K562 (cell line): ENCODE data around the gene KRTAP19-3. TPM values are rescaled to one million over a fixed set of nuclear protein-coding genes. Genes with fewer than 3 reads are reported as not detected.

Experiments used
- ATAC-seq: fragments of 200-7000 bp; cut with Tn5 transposase; 3 replicates; pipeline ENCODE4 v1.9.1; 2020; ENCODE audit warnings: moderate library complexity
- BruUV-seq: library from RNA; stranded (reverse); fragments of 400-500 nt; replicated peaks from 2 replicates; lab custom pipeline; 2021; lab: Mats Ljungman, UMichigan
- CTCF ChIA-PET: fragments of 300-600 bp; formaldehyde crosslinking; extraction: SDS; loops from one replicate; lab custom pipeline; 2021; ENCODE audit warnings: low intra/inter-chr PET ratio; lab: Yijun Ruan, JAX
- POLR2A ChIA-PET: fragments of 300-600, 350-650 bp; sonication (Branson Sonifier 250); formaldehyde crosslinking; extraction: SDS; loops from one replicate; lab custom pipeline; 2021; ENCODE audit warnings: antibody characterized with exemption, inconsistent platforms; lab: Yijun Ruan, JAX
- DNase-seq, 4 experiments: peaks; one replicate each; pipeline versions ENCODE4 v3.0.0 to v3.0.0-alpha.2; 2011 to 2018; ENCODE audit warnings: low spot score in 3 of 4, mixed read lengths in 3 of 4; ENCODE audit errors: extremely low read depth in 1 of 4
- FAIRE-seq: peaks from 2 replicates; lab custom pipeline; 2011; peaks lifted over from hg19 to GRCh38; lab: Jason Lieb, UNC
- H2AFZ ChIP-seq: 2 replicates; pipeline ENCODE4 v1.6.0; 2011; ENCODE audit warnings: low read depth, low read length, control low read depth, inconsistent platforms
- H3K27ac ChIP-seq: fragments of 200-600 bp; 3 replicates; pipeline ENCODE4 v1.8.0; 2011; ENCODE audit warnings: low read depth, mild to moderate bottlenecking, control low read depth, inconsistent platforms, low read length, moderate library complexity, mixed read lengths; ENCODE audit errors: extremely low read depth
- H3K27me3 ChIP-seq, 2 experiments: fragments of 300-600 bp in 1 of 2; 2 replicates in 1 of 2; 3 replicates in 1 of 2; pipeline versions ENCODE4 v1.6.0 to v1.8.0; 2011; ENCODE audit warnings: inconsistent platforms in 2 of 2, low read length in 2 of 2, mild to moderate bottlenecking in 1 of 2, mixed read lengths in 1 of 2, moderate library complexity in 1 of 2; ENCODE audit not compliant: control insufficient read depth in 2 of 2, insufficient read depth in 2 of 2
- H3K36me3 ChIP-seq: fragments of 300-600 bp; 3 replicates; pipeline ENCODE4 v1.8.0; 2011; ENCODE audit warnings: mild to moderate bottlenecking, low read length, inconsistent platforms; ENCODE audit not compliant: control insufficient read depth, insufficient read depth
- H3K4me1 ChIP-seq, 2 experiments: fragments of 200-600 bp in 1 of 2; replicated peaks in 1 of 2; 2 replicates in 1 of 2; 3 replicates in 1 of 2; pipeline versions ENCODE4 v1.5.1 to v1.8.0; 2011; ENCODE audit warnings: inconsistent platforms in 2 of 2, low read length in 2 of 2, mild to moderate bottlenecking in 1 of 2, mixed read lengths in 1 of 2, moderate library complexity in 1 of 2; ENCODE audit not compliant: control insufficient read depth in 2 of 2, insufficient read depth in 2 of 2
- H3K4me2 ChIP-seq: 2 replicates; pipeline ENCODE4 v1.6.1; 2011; ENCODE audit warnings: low read length, control low read depth, inconsistent platforms, mixed read lengths; ENCODE audit not compliant: insufficient read depth
- H3K4me3 ChIP-seq: fragments of 200-600 bp; sonication (generic), shearing (Covaris generic); 2 replicates; pipeline ENCODE4 v1.5.1; 2016; ENCODE audit warnings: control low read depth, inconsistent platforms
- H3K79me2 ChIP-seq: fragments of 200-600 bp; 3 replicates; pipeline ENCODE4 v1.8.0; 2011; ENCODE audit warnings: low read length, inconsistent platforms; ENCODE audit not compliant: control insufficient read depth, insufficient read depth
- H3K9ac ChIP-seq, 2 experiments: 2 replicates each; pipeline versions ENCODE4 v1.6.0 to v1.6.1; 2011; ENCODE audit warnings: low read depth in 2 of 2, low read length in 2 of 2, control low read depth in 1 of 2, inconsistent platforms in 1 of 2, mild to moderate bottlenecking in 1 of 2, mixed read lengths in 1 of 2; ENCODE audit not compliant: insufficient read depth in 1 of 2
- H3K9me1 ChIP-seq: one replicate; pipeline ENCODE4 v1.6.0; 2011; ENCODE audit warnings: inconsistent platforms, mild to moderate bottlenecking, low read length, moderate library complexity; ENCODE audit not compliant: control insufficient read depth, insufficient read depth
- H3K9me3 ChIP-seq: replicated peaks from 2 replicates; pipeline ENCODE4 v1.5.1; 2011; ENCODE audit warnings: low read depth, low read length, inconsistent platforms; ENCODE audit not compliant: control insufficient read depth, insufficient read depth
- H4K20me1 ChIP-seq: replicated peaks from 2 replicates; pipeline ENCODE4 v1.6.1; 2011; ENCODE audit warnings: low read length, inconsistent platforms, mixed read lengths; ENCODE audit not compliant: control insufficient read depth, insufficient read depth
- NCOA4 ChIP-seq: fragments of 450-650 bp; IDR thresholded peaks from 2 replicates; pipeline ENCODE4 v1.6.1; 2018; ENCODE audit warnings: mild to moderate bottlenecking; ENCODE audit not compliant: partially characterized antibody
- NFYB ChIP-seq: IDR thresholded peaks from 2 replicates; pipeline ENCODE4 v1.6.1; 2011; ENCODE audit warnings: mild to moderate bottlenecking, moderate library complexity; ENCODE audit not compliant: insufficient read length; ENCODE audit errors: extremely low read depth
- RFX7 ChIP-seq: fragments of 250-450 bp; sonication (Bioruptor Pico); IDR thresholded peaks from 2 replicates; pipeline ENCODE4 v1.5.1; 2021; ENCODE audit warnings: mild to moderate bottlenecking
- ZNF174 ChIP-seq: fragments of 250-450 bp; sonication (Bioruptor Pico); IDR thresholded peaks from 2 replicates; pipeline ENCODE4 v1.4.0; 2020; ENCODE audit warnings: mild to moderate bottlenecking
- WGBS: fragments of 100-300 bp; shearing (Covaris generic); methylation state at CpG from one replicate; pipeline ENCODE4 v1.1.6; 2016; ENCODE audit warnings: low coverage, mixed read lengths; ENCODE audit not compliant: insufficient coverage; ENCODE audit errors: missing lambda C conversion rate; 5-methylcytosine and 5-hydroxymethylcytosine counted together
- in situ Hi-C: fragments of 300-500 bp; cut with MboI; formaldehyde crosslinking; loops from 4 replicates; pipeline ENCODE4 v1.15.0; 2018; ENCODE audit warnings: inconsistent platforms, mixed read lengths
- intact Hi-C: fragments of 100-400 bp; cut with micrococcal nuclease; formaldehyde crosslinking; loops from 2 replicates; pipeline ENCODE4 v1.14.2; 2022
- polyA plus RNA-seq, 8 experiments: library from polyadenylated mRNA; depleted of rRNA in 4 of 8; stranded (reverse) in 5 of 8; unstranded in 3 of 8; fragments of >200 nt; fragmentation: Nextera tagmentation in 2 of 8; fragmentation: Illumina TruSeq in 1 of 8; extraction: Ambion mirVana in 2 of 8; extraction: Trizol in 1 of 8; gene quantifications; 2 replicates each; pipeline versions ENCODE4 v1.2.1 to v1.2.3, GENCODE V29; 2011 to 2014; ENCODE audit warnings: inconsistent platforms in 1 of 8, missing spikeins in 1 of 8
- total RNA-seq, 7 experiments: library from RNA; depleted of rRNA in 6 of 7; stranded (reverse); fragments of >200 nt in 6 of 7; fragmentation: Illumina TruSeq in 2 of 7; extraction: Trizol in 2 of 7; gene quantifications; 2 replicates each; pipeline versions ENCODE4 v1.2.1 to v1.2.3, GENCODE V29; 2011 to 2021; ENCODE audit warnings: low replicate concordance in 1 of 7
- TF ChIP-seq, protein P1 (sequence below), 2 experiments: IDR thresholded peaks; 2 replicates each; pipeline ENCODE4 v1.6.1; 2012; ENCODE audit warnings: improper control_type of control experiment in 2 of 2, low read depth in 2 of 2, low read length in 2 of 2, borderline replicate concordance in 1 of 2
- TF ChIP-seq, protein P2 (sequence below): fragments of 450-650 bp; formaldehyde crosslinking; IDR thresholded peaks from 2 replicates; pipeline ENCODE4 v1.4.0; 2020; ENCODE audit warnings: mild to moderate bottlenecking
- TF ChIP-seq, protein P3 (sequence below), 2 experiments: fragments of 450-650 bp in 1 of 2; sonication (generic) in 1 of 2; formaldehyde crosslinking in 1 of 2; IDR thresholded peaks; 2 replicates each; pipeline versions ENCODE4 v1.7.1 to v1.9.0; 2016 to 2022; ENCODE audit warnings: inconsistent platforms in 1 of 2, mild to moderate bottlenecking in 1 of 2, missing genetic modification reagents in 1 of 2

KRTAP19-3 gene
- total and polyA plus RNA-seq, 9 of the 15 experiments (the other 6 are each of a cell fraction or from before 2014, with no cell fraction given), result not detected

DNA sequence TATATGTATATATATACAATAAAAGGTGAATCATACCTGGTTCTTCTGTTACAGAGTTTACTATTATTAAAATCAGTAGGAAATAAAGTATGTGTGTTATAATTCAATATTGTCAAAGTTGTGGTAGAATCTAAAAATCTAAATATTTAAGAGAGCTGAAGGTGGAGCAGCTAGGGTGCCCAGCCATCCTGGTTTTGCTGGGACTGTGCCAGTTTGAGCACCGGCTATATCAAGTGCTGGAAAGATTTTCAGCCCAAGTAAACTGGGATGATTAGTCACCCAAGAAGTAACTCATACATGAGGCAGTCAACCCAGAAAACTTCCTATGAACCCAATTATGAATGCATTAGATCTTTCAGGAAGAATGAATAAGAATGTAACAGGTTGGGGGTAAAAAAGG is 27.1 kb upstream of the KRTAP19-3 start:
- Histone ChIP-seq H3K9me3 (no peaks in the 10 kb centered on the region; the same call in 1 of the 2 replicates), H3K79me2 (no peaks in the 10 kb centered on the region), H2AFZ (no peak overlapping the region), H3K4me2 (no peak overlapping the region), H3K4me3 (no peak overlapping the region), H3K9ac (no peak overlapping the region), H3K9me1 (no peaks in the 10 kb centered on the region), H3K27me3 (no peaks in the 10 kb centered on the region), H4K20me1 (no peaks in the 10 kb centered on the region), H3K36me3 (no peaks in the 10 kb centered on the region), H3K4me1 (no peaks in the 10 kb centered on the region), H3K27ac (no peak overlapping the region)
- TF ChIP-seq, protein P1, sequence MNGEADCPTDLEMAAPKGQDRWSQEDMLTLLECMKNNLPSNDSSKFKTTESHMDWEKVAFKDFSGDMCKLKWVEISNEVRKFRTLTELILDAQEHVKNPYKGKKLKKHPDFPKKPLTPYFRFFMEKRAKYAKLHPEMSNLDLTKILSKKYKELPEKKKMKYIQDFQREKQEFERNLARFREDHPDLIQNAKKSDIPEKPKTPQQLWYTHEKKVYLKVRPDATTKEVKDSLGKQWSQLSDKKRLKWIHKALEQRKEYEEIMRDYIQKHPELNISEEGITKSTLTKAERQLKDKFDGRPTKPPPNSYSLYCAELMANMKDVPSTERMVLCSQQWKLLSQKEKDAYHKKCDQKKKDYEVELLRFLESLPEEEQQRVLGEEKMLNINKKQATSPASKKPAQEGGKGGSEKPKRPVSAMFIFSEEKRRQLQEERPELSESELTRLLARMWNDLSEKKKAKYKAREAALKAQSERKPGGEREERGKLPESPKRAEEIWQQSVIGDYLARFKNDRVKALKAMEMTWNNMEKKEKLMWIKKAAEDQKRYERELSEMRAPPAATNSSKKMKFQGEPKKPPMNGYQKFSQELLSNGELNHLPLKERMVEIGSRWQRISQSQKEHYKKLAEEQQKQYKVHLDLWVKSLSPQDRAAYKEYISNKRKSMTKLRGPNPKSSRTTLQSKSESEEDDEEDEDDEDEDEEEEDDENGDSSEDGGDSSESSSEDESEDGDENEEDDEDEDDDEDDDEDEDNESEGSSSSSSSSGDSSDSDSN (IDR thresholded peaks at IDR 0.05; ENCODE audit: borderline replicate concordance in 1 of 2, low read depth in 2 of 2, low read length in 2 of 2), result no peak
- TF ChIP-seq NFYB, result no peak
- TF ChIP-seq, protein P2, sequence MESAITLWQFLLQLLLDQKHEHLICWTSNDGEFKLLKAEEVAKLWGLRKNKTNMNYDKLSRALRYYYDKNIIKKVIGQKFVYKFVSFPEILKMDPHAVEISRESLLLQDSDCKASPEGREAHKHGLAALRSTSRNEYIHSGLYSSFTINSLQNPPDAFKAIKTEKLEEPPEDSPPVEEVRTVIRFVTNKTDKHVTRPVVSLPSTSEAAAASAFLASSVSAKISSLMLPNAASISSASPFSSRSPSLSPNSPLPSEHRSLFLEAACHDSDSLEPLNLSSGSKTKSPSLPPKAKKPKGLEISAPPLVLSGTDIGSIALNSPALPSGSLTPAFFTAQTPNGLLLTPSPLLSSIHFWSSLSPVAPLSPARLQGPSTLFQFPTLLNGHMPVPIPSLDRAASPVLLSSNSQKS (CRISPR knock-in tag), result no peak
- TF ChIP-seq NCOA4, result no peak
- no peak for TF ChIP-seq ZNF174 (CRISPR knock-in tag)
- TF ChIP-seq, protein P3, sequence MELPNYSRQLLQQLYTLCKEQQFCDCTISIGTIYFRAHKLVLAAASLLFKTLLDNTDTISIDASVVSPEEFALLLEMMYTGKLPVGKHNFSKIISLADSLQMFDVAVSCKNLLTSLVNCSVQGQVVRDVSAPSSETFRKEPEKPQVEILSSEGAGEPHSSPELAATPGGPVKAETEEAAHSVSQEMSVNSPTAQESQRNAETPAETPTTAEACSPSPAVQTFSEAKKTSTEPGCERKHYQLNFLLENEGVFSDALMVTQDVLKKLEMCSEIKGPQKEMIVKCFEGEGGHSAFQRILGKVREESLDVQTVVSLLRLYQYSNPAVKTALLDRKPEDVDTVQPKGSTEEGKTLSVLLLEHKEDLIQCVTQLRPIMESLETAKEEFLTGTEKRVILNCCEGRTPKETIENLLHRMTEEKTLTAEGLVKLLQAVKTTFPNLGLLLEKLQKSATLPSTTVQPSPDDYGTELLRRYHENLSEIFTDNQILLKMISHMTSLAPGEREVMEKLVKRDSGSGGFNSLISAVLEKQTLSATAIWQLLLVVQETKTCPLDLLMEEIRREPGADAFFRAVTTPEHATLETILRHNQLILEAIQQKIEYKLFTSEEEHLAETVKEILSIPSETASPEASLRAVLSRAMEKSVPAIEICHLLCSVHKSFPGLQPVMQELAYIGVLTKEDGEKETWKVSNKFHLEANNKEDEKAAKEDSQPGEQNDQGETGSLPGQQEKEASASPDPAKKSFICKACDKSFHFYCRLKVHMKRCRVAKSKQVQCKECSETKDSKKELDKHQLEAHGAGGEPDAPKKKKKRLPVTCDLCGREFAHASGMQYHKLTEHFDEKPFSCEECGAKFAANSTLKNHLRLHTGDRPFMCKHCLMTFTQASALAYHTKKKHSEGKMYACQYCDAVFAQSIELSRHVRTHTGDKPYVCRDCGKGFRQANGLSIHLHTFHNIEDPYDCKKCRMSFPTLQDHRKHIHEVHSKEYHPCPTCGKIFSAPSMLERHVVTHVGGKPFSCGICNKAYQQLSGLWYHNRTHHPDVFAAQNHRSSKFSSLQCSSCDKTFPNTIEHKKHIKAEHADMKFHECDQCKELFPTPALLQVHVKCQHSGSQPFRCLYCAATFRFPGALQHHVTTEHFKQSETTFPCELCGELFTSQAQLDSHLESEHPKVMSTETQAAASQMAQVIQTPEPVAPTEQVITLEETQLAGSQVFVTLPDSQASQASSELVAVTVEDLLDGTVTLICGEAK (IDR thresholded peaks at IDR 0.05), result no peak
- TF ChIP-seq, protein P3 (CRISPR knock-in tag; IDR thresholded peaks at IDR 0.05), result no peak
- TF ChIP-seq RFX7 (CRISPR knock-in tag), result no peak
- intact Hi-C loops, result no loop called here
- CTCF ChIA-PET, result no interaction called here
- 0% methylated on average over 1 of the region's 1 CpG for WGBS
- no peak for FAIRE-seq
- POLR2A ChIA-PET, result no interaction called here
- no TSS peak for BruUV-seq
- in situ Hi-C loops, result no loop called here
- no peak for ATAC-seq
- DNase-seq, result no peak
